ENCODE results near the gene HSD17B14. TPM values are rescaled to one million over a fixed set of nuclear protein-coding genes. Genes with fewer than 3 reads are reported as not detected.
"Not testable (repeated sequence)": the region's sequence is repeated elsewhere in the genome, so short reads cannot be mapped to it uniquely, and the experiment has no call there.

HSD17B14 gene
- total and polyA plus RNA-seq, 2 of the 13 experiments (the other 11 are each of a cell fraction or from before 2014, with no cell fraction given) = 0.58 to 1.2 TPM

DNA sequence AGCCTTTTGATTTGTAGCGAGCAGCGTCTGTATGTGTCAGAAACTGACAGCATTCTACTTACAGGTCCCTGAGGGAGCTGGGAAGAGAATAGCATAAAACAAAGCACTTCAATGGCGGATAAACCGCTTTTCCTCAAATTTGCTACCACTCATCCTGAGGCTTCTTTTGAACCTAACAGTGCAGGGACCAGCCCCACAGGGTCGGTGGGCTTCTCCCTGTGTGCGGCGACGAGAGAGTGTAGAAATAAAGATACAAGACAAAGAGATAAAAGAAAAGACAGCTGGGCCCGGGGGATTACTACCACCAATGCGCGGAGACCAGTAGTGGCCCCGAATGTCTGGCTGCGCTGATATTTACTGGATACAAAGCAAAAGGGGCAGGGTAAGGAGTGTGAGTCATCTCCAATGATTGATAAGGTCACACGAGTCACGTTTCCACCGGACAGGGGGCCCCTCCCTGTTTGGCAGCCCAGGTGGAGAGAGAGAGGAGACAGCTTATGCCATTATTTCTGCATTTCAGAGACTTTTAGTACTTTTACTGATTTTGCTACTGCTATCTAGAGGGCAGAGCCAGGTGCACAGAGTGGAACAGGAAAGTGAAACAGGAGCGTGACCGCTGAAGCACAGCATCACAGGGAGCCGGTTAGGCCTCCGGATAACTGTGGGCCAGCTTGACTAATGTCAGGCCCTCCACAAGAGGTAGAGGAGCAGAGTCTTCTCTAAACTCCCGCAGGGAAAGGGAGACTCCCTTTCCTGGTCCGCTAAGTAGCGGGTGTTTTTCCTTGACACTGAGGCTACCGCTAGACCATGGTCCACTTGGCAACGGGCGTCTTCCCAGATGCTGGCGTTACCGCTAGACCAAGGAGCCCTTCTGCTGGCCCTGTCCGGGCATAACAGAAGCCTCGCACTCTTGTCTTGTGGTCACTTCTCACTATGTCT is 40.0 kb upstream of the HSD17B14 start:
- Histone ChIP-seq H3K4me1 (ENCODE audit: insufficient read depth, low read length) (peaks cover 49% of the 10 kb centered on the region), H3K4me3 (replicated peaks in 1 of 3; ENCODE audit: insufficient read depth in 1 of 3, low read depth in 2 of 3, low read length in 3 of 3) (peak overlapping the region in 1 of 3 experiments; percentile 97; a peak in 1 of 6 replicates), H4K20me1 (ENCODE audit: insufficient read depth, low read length) (peaks cover 32% of the 10 kb centered on the region), H3K79me2 (ENCODE audit: insufficient read depth, low read length) (peaks cover 34% of the 10 kb centered on the region), H3K4me2 (ENCODE audit: low read depth, low read length) (peak overlapping the region; percentile 39; the same call in 1 of the 2 replicates), H3K36me3 (replicated peaks in 1 of 2; ENCODE audit: control insufficient read depth in 1 of 2, insufficient read depth in 2 of 2, low read length in 2 of 2) (peaks cover 9 to 32% of the 10 kb centered on the region in 2 experiments)
- H2AFZ ChIP-seq (ENCODE audit: low read length); FAIRE-seq; H3K27me3 ChIP-seq (ENCODE audit: control insufficient read depth in 1 of 2, insufficient read depth in 2 of 2, low read length in 2 of 2); H3K9me3 ChIP-seq (ENCODE audit: low read length); ATAC-seq; BruUV-seq (replicated peaks); H3K27ac ChIP-seq (ENCODE audit: extremely low read length, insufficient read depth, low read length); in situ Hi-C loops (cut with HindIII; ENCODE audit: extremely low pct_ligation_motif_present, low pct_unique_long_range_greater_than_20kb); H3K9ac ChIP-seq (ENCODE audit: insufficient read depth, low read depth, low read length); CTCF ChIA-PET (ENCODE audit: low intra/inter-chr PET ratio, low total read pairs): not testable (repeated sequence)
- POLR2A ChIA-PET = interaction anchor here (0.6 to 6.9 kb wide), 9 partner anchors 22 to 616 kb away, joined by 3 to 88 read pairs (median 5); partner anchors contain the start of genes BAX, FTL, GYS1 and NUCB1
- intact Hi-C loops (cut with micrococcal nuclease; ENCODE audit: unreplicated experiment) = loop anchor here (10.0 kb wide), 1 partner anchor 88 kb away; the partner anchor contains the start of gene FTL
- 79% methylated on average over 30 of the region's 30 CpGs for WGBS (ENCODE audit: low lambda C conversion rate)
- peak; percentile 45 for DNase-seq (ENCODE audit: low spot score)
- TF ChIP-seq GATAD2A (CRISPR knock-in tag; IDR thresholded peaks at IDR 0.05) (0 out of 2 replicates have a peak, but pooled peaks have one; percentile 16), BHLHE40 (IDR thresholded peaks at IDR 0.05; ENCODE audit: low read length) (peak; percentile 82), RBFOX2 (IDR thresholded peaks at IDR 0.05; ENCODE audit: low read depth, low read length) (peak; percentile 62), SAP130 (CRISPR knock-in tag; IDR thresholded peaks at IDR 0.05; ENCODE audit: low read depth) (peak; percentile 36; the same call in 1 of the 2 replicates), FOSL1 (CRISPR knock-in tag; IDR thresholded peaks at IDR 0.05; ENCODE audit: borderline replicate concordance) (peak; percentile 59; the same call in 1 of the 2 replicates), POLR2G (IDR thresholded peaks at IDR 0.05; ENCODE audit: low read depth, low read length) (peak; percentile 15; the same call in 1 of the 2 replicates), KAT8 (CRISPR knock-in tag; IDR thresholded peaks at IDR 0.05) (0 out of 2 replicates have a peak, but pooled peaks have one; percentile 18), POLR2A (IDR thresholded peaks at IDR 0.05; ENCODE audit: insufficient read depth in 1 of 2, low read depth in 2 of 2, low read length in 2 of 2) (peak in 1 of 2 experiments; percentile 5; a peak in 2 of 4 replicates), FOSL2 (CRISPR knock-in tag; IDR thresholded peaks at IDR 0.05) (peak; percentile 93), JUNB (CRISPR knock-in tag; IDR thresholded peaks at IDR 0.05; ENCODE audit: borderline replicate concordance) (peak; percentile 26; the same call in 1 of the 2 replicates)
- TF ChIP-seq, protein P1, sequence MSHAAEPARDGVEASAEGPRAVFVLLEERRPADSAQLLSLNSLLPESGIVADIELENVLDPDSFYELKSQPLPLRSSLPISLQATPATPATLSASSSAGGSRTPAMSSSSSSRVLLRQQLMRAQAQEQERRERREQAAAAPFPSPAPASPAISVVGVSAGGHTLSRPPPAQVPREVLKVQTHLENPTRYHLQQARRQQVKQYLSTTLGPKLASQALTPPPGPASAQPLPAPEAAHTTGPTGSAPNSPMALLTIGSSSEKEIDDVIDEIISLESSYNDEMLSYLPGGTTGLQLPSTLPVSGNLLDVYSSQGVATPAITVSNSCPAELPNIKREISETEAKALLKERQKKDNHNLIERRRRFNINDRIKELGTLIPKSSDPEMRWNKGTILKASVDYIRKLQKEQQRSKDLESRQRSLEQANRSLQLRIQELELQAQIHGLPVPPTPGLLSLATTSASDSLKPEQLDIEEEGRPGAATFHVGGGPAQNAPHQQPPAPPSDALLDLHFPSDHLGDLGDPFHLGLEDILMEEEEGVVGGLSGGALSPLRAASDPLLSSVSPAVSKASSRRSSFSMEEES (CRISPR knock-in tag; IDR thresholded peaks at IDR 0.05) = peak; percentile 46; the same call in 1 of the 2 replicates
- TF ChIP-seq, protein P2, sequence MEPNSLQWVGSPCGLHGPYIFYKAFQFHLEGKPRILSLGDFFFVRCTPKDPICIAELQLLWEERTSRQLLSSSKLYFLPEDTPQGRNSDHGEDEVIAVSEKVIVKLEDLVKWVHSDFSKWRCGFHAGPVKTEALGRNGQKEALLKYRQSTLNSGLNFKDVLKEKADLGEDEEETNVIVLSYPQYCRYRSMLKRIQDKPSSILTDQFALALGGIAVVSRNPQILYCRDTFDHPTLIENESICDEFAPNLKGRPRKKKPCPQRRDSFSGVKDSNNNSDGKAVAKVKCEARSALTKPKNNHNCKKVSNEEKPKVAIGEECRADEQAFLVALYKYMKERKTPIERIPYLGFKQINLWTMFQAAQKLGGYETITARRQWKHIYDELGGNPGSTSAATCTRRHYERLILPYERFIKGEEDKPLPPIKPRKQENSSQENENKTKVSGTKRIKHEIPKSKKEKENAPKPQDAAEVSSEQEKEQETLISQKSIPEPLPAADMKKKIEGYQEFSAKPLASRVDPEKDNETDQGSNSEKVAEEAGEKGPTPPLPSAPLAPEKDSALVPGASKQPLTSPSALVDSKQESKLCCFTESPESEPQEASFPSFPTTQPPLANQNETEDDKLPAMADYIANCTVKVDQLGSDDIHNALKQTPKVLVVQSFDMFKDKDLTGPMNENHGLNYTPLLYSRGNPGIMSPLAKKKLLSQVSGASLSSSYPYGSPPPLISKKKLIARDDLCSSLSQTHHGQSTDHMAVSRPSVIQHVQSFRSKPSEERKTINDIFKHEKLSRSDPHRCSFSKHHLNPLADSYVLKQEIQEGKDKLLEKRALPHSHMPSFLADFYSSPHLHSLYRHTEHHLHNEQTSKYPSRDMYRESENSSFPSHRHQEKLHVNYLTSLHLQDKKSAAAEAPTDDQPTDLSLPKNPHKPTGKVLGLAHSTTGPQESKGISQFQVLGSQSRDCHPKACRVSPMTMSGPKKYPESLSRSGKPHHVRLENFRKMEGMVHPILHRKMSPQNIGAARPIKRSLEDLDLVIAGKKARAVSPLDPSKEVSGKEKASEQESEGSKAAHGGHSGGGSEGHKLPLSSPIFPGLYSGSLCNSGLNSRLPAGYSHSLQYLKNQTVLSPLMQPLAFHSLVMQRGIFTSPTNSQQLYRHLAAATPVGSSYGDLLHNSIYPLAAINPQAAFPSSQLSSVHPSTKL (CRISPR knock-in tag; IDR thresholded peaks at IDR 0.05) = peak; percentile 34; the same call in 1 of the 2 replicates
- TF ChIP-seq, protein P3, sequence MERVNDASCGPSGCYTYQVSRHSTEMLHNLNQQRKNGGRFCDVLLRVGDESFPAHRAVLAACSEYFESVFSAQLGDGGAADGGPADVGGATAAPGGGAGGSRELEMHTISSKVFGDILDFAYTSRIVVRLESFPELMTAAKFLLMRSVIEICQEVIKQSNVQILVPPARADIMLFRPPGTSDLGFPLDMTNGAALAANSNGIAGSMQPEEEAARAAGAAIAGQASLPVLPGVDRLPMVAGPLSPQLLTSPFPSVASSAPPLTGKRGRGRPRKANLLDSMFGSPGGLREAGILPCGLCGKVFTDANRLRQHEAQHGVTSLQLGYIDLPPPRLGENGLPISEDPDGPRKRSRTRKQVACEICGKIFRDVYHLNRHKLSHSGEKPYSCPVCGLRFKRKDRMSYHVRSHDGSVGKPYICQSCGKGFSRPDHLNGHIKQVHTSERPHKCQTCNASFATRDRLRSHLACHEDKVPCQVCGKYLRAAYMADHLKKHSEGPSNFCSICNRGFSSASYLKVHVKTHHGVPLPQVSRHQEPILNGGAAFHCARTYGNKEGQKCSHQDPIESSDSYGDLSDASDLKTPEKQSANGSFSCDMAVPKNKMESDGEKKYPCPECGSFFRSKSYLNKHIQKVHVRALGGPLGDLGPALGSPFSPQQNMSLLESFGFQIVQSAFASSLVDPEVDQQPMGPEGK (CRISPR knock-in tag; IDR thresholded peaks at IDR 0.05) = 0 out of 2 replicates have a peak, but pooled peaks have one; percentile 24
- TF ChIP-seq, protein P4, sequence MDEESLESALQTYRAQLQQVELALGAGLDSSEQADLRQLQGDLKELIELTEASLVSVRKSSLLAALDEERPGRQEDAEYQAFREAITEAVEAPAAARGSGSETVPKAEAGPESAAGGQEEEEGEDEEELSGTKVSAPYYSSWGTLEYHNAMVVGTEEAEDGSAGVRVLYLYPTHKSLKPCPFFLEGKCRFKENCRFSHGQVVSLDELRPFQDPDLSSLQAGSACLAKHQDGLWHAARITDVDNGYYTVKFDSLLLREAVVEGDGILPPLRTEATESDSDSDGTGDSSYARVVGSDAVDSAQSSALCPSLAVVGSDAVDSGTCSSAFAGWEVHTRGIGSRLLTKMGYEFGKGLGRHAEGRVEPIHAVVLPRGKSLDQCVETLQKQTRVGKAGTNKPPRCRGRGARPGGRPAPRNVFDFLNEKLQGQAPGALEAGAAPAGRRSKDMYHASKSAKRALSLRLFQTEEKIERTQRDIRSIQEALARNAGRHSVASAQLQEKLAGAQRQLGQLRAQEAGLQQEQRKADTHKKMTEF (CRISPR knock-in tag; IDR thresholded peaks at IDR 0.05) = 0 out of 2 replicates have a peak, but pooled peaks have one; percentile 22

Data from HepG2 (cell line).